IPS DF 6.9 (cell line): ENCODE results near the gene CHMP1A.
"Not testable (repeated sequence)": the region's sequence is repeated elsewhere in the genome, so short reads cannot be mapped to it uniquely, and the experiment has no call there.

Source experiments
- DNase-seq: peaks from one replicate; pipeline ENCODE4 v3.0.0-alpha.2; 2013; ENCODE audit warnings: low read depth, low spot score
- H3K27ac ChIP-seq: one replicate; pipeline ENCODE4 v1.5.1; 2013; ENCODE audit warnings: low read length, control low read depth
- H3K27me3 ChIP-seq: 2 replicates; pipeline ENCODE4 v1.6.1; 2013; ENCODE audit warnings: mild to moderate bottlenecking, low read length; ENCODE audit not compliant: control insufficient read depth, insufficient read depth
- H3K36me3 ChIP-seq: 2 replicates; pipeline ENCODE4 v1.6.1; 2013; ENCODE audit warnings: low read length; ENCODE audit not compliant: control insufficient read depth, insufficient read depth
- H3K4me1 ChIP-seq: 2 replicates; pipeline ENCODE4 v1.6.1; 2013; ENCODE audit warnings: low read length; ENCODE audit not compliant: control insufficient read depth, insufficient read depth
- H3K4me3 ChIP-seq: 2 replicates; pipeline ENCODE4 v1.5.1; 2013; ENCODE audit warnings: mild to moderate bottlenecking, low read length
- H3K9me3 ChIP-seq: 2 replicates; pipeline ENCODE4 v1.6.1; 2013; ENCODE audit warnings: low read length, inconsistent platforms; ENCODE audit not compliant: control insufficient read depth, insufficient read depth
- WGBS: extraction: QIAGEN DNeasy Blood & Tissue Kit; methylation state at CpG from one replicate; pipeline ENCODE4 v1.1.7; 2013; ENCODE audit warnings: mixed read lengths, missing lambda C conversion rate; ENCODE audit not compliant: insufficient read length, insufficient coverage; 5-methylcytosine and 5-hydroxymethylcytosine counted together

Gene CHMP1A

DNA sequence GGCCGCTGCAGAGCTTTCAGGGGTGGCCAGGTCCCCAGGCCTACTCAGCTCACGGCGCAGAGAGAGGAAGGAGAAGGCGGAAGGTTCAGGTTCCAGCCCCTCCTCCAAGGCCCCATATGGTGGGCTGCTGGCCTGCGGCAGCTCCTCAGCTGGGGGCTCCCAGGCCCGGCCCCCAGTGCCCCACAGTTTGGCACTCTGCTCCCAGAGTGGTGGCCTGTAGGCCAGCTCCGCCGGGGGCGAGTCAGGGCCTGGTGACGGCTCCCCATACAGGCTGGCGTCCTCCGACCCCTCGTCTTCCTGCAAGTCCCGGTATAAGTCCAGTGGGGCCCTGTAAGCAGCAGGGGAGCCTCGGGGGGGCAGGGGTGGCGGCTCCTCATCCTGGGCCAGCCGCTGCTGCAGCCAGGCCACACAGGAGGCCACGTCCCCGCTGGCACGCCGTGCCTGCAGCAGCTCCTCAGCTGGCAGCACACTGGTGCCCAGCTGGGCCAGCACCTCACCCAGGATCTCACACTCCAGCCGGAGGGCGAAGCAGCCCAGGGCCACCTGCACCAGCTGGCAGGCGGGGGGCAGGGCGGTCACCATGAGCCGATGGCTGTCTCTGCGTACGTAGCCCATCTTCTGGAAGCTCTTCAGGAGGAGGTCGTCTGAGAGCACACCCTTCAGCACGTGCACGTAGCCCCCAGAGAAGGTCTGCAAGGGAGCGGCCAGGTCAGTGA, 40.3 kb upstream of the CHMP1A start:
- no CpG with 5 or more reads among the region's 32 CpGs for WGBS
- DNase-seq, result no peak
- no peak overlapping the region for H3K27ac ChIP-seq

GRCh38 chr16:89697161-89697615, 39.7 kb upstream of the CHMP1A start:
- H3K27me3 ChIP-seq, result no peaks in the 10 kb centered on the region
- no peak overlapping the region for H3K4me3 ChIP-seq
- no CpG with 5 or more reads among the region's 19 CpGs for WGBS
- peaks cover 31% of the 10 kb centered on the region for H3K36me3 ChIP-seq
- H3K9me3 ChIP-seq, result no peaks in the 10 kb centered on the region
- no peak for DNase-seq
- 0 out of 2 replicates have a peak, but pooled peaks cover 4% of the 10 kb centered on the region for H3K4me1 ChIP-seq
- no peak overlapping the region for H3K27ac ChIP-seq

More for the DNA sequence above, 40.3 kb upstream of the CHMP1A start:
- Histone ChIP-seq H3K4me3 (no peak overlapping the region), H3K4me1 (0 out of 2 replicates have a peak, but pooled peaks cover 4% of the 10 kb centered on the region), H3K27me3 (no peaks in the 10 kb centered on the region), H3K36me3 (peaks cover 29% of the 10 kb centered on the region), H3K9me3 (no peaks in the 10 kb centered on the region)

DNA sequence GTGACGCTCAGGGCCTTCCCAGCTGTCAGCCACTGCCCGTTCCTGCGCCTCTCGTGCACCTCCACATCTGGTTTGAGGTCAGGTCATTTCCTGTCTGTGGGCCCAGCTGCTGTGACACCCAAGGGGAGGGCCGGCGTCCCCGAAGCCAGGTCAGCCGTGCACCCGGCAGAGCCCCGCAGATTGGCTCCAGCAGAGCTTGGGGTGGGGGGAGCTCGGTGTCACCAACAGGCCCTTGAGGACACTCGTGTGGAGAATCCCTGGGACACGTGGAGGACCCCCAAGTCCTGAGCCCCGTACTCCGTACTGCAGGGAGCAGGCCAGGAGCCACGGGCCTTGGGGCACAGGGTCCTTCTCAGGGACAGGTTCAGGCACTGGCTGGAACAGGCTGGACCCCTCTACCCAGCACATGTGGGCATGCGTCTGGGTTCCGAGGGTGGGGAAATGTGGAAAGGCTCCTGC, 39.2 kb upstream of the CHMP1A start:
- WGBS, result no CpG with 5 or more reads among the region's 18 CpGs
- Histone ChIP-seq H3K4me1 (0 out of 2 replicates have a peak, but pooled peaks cover 4% of the 10 kb centered on the region), H3K36me3 (peaks cover 35% of the 10 kb centered on the region), H3K27me3 (no peaks in the 10 kb centered on the region), H3K27ac (no peak overlapping the region), H3K9me3 (no peaks in the 10 kb centered on the region), H3K4me3 (no peak overlapping the region)
- no peak for DNase-seq

DNA sequence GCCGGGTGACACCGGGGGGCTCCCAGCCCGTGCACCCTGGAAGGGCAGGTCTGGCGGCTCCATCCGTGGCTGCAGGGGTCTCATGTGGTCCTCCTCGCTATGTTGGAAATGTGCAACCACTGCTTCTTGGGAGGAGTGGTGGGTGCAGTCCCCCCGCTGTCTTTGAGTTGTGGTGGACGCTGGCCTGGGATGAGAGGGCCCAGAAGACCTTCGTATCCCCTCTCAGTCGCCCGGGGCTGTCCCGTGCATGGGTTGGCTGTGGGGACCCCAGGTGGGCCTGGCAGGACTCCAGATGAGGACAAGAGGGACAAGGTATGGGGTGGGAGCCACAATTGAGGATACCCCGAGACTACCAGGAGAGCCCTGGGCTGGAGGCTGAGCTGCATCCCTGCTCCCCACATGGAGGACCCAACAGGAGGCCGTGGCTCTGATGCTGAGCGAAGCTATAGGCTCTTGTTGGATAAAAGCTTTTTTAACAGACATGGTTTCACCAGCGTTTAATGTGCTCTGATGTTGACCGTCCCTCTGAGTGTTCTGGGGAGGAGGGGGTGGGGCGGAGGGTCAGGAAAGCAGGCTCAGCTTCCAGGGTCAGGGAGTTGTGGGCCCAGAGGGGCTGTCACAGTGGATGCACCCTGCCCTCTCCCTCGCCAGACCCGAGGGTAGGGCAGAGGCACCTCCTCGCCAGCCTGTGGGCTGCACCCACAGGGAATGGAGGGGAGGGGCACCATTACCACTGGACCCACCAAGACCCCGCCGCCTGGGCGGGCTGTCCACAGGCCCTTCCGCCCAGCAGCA, 38.6 kb upstream of the CHMP1A start:
- H3K27ac ChIP-seq, result no peak overlapping the region
- H3K36me3 ChIP-seq, result peaks cover 40% of the 10 kb centered on the region
- no peaks in the 10 kb centered on the region for H3K9me3 ChIP-seq
- WGBS, result no CpG with 5 or more reads among the region's 25 CpGs
- no peak for DNase-seq
- H3K27me3 ChIP-seq, result no peaks in the 10 kb centered on the region
- H3K4me1 ChIP-seq, result 0 out of 2 replicates have a peak, but pooled peaks cover 4% of the 10 kb centered on the region
- H3K4me3 ChIP-seq, result no peak overlapping the region

DNA sequence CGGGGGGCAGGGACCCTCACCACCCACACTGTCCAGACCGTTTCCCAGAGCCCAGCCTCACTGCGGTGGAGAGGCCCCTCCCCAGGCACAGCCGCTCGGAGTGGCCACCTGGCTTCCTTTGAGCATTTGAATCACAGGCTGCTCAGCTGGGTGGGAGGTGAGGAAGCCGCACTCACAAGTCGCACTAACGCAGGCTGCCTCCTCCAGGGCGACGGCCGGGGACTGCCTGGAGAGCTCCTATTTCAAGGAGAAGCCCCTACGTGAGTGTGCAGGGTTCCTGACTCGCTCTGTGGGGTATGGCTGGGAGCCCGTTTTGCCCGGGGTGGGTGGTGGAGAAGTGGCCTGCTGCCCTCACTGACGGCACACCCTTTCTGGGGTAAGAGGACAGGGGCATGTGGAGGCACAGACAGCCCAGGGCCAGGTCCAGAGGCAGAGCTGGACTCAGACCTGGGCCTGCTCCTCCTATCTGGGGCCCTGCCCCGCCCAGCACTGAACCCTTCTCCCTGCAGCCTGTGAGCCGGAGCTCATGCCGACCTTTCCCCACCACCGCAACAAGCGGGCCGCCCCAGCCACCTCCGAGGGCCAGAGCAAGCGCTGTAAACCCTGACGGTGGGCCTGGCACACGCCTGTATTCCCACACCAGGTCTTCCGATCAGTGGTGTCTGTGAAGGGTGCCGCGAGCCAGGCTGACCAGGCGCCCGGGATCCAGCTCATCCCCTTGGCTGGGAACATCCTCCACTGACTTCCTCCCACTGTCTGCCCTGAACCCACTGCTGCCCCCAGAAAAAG, 37.8 kb upstream of the CHMP1A start:
- Histone ChIP-seq H3K27me3 (no peaks in the 10 kb centered on the region), H3K9me3 (no peaks in the 10 kb centered on the region), H3K27ac (no peak overlapping the region), H3K4me3 (no peak overlapping the region), H3K4me1 (no peaks in the 10 kb centered on the region), H3K36me3 (peaks cover 45% of the 10 kb centered on the region)
- no peak for DNase-seq
- no CpG with 5 or more reads among the region's 31 CpGs for WGBS

- H3K4me1 ChIP-seq, H3K4me3 ChIP-seq, H3K27me3 ChIP-seq, H3K27ac ChIP-seq, H3K9me3 ChIP-seq, DNase-seq: not testable (repeated sequence)
- H3K36me3 ChIP-seq, result peaks cover 45% of the 10 kb centered on the region
- no CpG with 5 or more reads among the region's 23 CpGs for WGBS
Observed at GRCh38 chr16:89694784-89695085, 37.2 kb upstream of the CHMP1A start.

GRCh38 chr16:89693931-89694783, 36.6 kb upstream of the CHMP1A start:
- Histone ChIP-seq H3K4me1 (no peaks in the 10 kb centered on the region), H3K36me3 (peaks cover 47% of the 10 kb centered on the region), H3K4me3 (no peak overlapping the region), H3K9me3 (no peaks in the 10 kb centered on the region), H3K27ac (no peak overlapping the region), H3K27me3 (no peaks in the 10 kb centered on the region)
- WGBS, result no CpG with 5 or more reads among the region's 32 CpGs
- DNase-seq, result no peak

GRCh38 chr16:89693289-89693731, 35.8 kb upstream of the CHMP1A start:
- no peak for DNase-seq
- Histone ChIP-seq H3K36me3 (peaks cover 48% of the 10 kb centered on the region), H3K27ac (no peak overlapping the region), H3K4me3 (no peak overlapping the region), H3K9me3 (no peaks in the 10 kb centered on the region), H3K4me1 (no peaks in the 10 kb centered on the region), H3K27me3 (no peaks in the 10 kb centered on the region)
- WGBS, result no CpG with 5 or more reads among the region's 11 CpGs

- no CpG with 5 or more reads among the region's 13 CpGs for WGBS
- H3K4me1 ChIP-seq, result peaks cover 6% of the 10 kb centered on the region
- no peaks in the 10 kb centered on the region for H3K27me3 ChIP-seq
- no peak for DNase-seq
- H3K9me3 ChIP-seq, result no peaks in the 10 kb centered on the region
- H3K36me3 ChIP-seq, result peaks cover 42% of the 10 kb centered on the region
- H3K27ac ChIP-seq, result no peak overlapping the region
- no peak overlapping the region for H3K4me3 ChIP-seq
Observed at GRCh38 chr16:89691986-89692569, 34.6 kb upstream of the CHMP1A start.
